Measurements from ENCODE around the gene RAMP1. TPM values are rescaled to one million over a fixed set of nuclear protein-coding genes. Genes with fewer than 3 reads are reported as not detected.

The RAMP1 gene
- total RNA-seq, 1 donor: 3.1 TPM

- no peak overlapping the region for H3K4me3 ChIP-seq (ENCODE audit: low read depth, low read length)
- no peak for DNase-seq (ENCODE audit: low read depth)
- no peak for TF ChIP-seq CTCF (IDR thresholded peaks at IDR 0.05; ENCODE audit: insufficient read depth, low read length)
Observed at GRCh38 chr2:237854295-237854694, 5.1 kb upstream of the RAMP1 start.

- TF ChIP-seq CTCF (IDR thresholded peaks at IDR 0.05; ENCODE audit: insufficient read depth, low read length): no peak
- no peak overlapping the region for H3K4me3 ChIP-seq (ENCODE audit: low read depth, low read length)
- no peak for DNase-seq (ENCODE audit: low read depth)
Observed at GRCh38 chr2:237857791-237858190, 1.6 kb upstream of the RAMP1 start.

GRCh38 chr2:237858294-237859081, 935 bp upstream of the RAMP1 start:
- H3K4me3 ChIP-seq (ENCODE audit: low read depth, low read length): no peak overlapping the region
- peak; percentile 83 for DNase-seq (ENCODE audit: low read depth)
- peak; percentile 92 for TF ChIP-seq CTCF (IDR thresholded peaks at IDR 0.05; ENCODE audit: insufficient read depth, low read length)

DNA sequence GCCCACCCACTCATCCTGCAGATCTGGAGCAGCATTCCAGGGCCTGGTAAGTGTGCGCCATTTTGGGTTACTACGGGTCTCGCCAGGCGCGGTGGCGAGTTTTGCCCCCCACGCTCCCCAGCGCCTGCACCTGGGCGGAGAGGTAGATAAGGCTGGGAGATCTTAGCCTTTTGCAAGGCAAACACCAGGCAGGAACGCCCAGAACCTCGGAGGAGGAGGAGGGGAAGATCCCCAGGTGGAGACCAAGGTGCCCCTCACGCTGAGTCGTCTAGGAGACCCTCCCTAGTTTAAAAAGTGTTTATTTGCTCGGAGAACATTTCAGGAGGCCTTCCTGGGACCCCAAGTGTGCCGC, 365 bp upstream of the RAMP1 start:
- no peak for TF ChIP-seq CTCF (IDR thresholded peaks at IDR 0.05; ENCODE audit: insufficient read depth, low read length)
- no peak overlapping the region for H3K4me3 ChIP-seq (ENCODE audit: low read depth, low read length)
- DNase-seq (ENCODE audit: low read depth): no peak

DNA sequence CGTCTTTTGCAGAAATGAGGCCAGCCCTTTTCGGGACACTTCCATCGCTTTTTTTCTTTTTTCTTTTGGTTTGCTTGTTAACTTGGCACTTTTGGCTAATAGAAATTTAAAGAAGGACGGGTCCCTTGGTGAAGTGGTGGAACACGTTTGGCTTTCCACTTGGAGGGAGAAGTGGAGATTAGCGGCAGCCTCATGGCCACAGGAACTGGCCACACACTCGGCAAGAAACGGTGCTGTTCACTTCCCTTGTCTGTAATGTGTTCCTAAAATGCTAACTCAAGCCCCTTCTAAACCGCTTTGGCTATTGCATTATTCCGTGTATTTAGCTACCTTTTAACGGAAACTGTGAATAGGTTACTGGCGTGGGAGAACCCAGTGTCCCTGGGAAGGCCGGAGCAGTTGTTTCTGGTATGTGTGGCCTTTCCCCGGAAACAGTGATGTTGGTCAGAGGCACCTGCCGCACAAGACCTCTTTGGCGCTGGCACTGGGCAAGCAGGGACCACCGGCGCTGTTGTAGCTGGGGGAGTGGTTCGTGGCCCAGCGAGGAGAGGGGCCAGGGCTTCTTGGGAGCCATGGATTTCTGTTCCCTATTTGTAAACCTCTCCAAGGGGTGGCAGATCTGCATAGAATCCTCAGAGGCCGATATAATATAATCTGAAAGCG, 981 bp downstream of the RAMP1 start:
- H3K4me3 ChIP-seq (ENCODE audit: low read depth, low read length): no peak overlapping the region
- DNase-seq (ENCODE audit: low read depth): no peak
- TF ChIP-seq CTCF (IDR thresholded peaks at IDR 0.05; ENCODE audit: insufficient read depth, low read length): no peak

GRCh38 chr2:237861875-237862527, 2.6 kb downstream of the RAMP1 start:
- no peak overlapping the region for H3K4me3 ChIP-seq (ENCODE audit: low read depth, low read length)
- no peak for TF ChIP-seq CTCF (IDR thresholded peaks at IDR 0.05; ENCODE audit: insufficient read depth, low read length)
- no peak for DNase-seq (ENCODE audit: low read depth)
